Ishikawa (cell line): Measurements from ENCODE around the gene SH3PXD2A.

Experiments used
- MAX ChIP-seq: IDR thresholded peaks from 2 replicates; pipeline ENCODE4 v1.6.1; 2012
- NFIC ChIP-seq: IDR thresholded peaks from 2 replicates; pipeline ENCODE4 v1.6.1; 2012
- RAD21 ChIP-seq: IDR thresholded peaks from 2 replicates; pipeline ENCODE4 v1.6.1; 2012; ENCODE audit warnings: low read depth
- REST ChIP-seq: IDR thresholded peaks from 2 replicates; pipeline ENCODE4 v1.6.1; 2012; ENCODE audit warnings: low read depth, mild to moderate bottlenecking
- TAF1 ChIP-seq: IDR thresholded peaks from 2 replicates; pipeline ENCODE4 v1.6.1; 2012; ENCODE audit warnings: low read depth, mild to moderate bottlenecking
- YY1 ChIP-seq: IDR thresholded peaks from 2 replicates; pipeline ENCODE4 v1.6.1; 2012; ENCODE audit warnings: low read depth

GRCh38 chr10:103660364-103661197 is 194.8 kb downstream of the SH3PXD2A start:
- TF ChIP-seq TAF1 (no peak), YY1 (no peak), MAX (no peak), RAD21 (no peak), NFIC (no peak), REST (no peak)
